Keratinocyte (primary cell): ENCODE results near the gene CASZ1. TPM values are rescaled to one million over a fixed set of nuclear protein-coding genes. Genes with fewer than 3 reads are reported as not detected.

Experiments
- DNase-seq: peaks from one replicate; pipeline ENCODE4 v3.0.0-alpha.2; 2011; ENCODE audit warnings: low read depth, missing footprints, low spot score
- FAIRE-seq: peaks from 2 replicates; lab custom pipeline; 2011; peaks lifted over from hg19 to GRCh38; lab: Jason Lieb, UNC
- H2AFZ ChIP-seq: 2 replicates; pipeline ENCODE4 v1.6.0; 2012; ENCODE audit warnings: low read length, control low read depth, inconsistent platforms; ENCODE audit not compliant: control insufficient read depth
- H3K27ac ChIP-seq: 2 replicates; pipeline ENCODE4 v1.5.1; 2011; ENCODE audit warnings: low read length; ENCODE audit not compliant: control insufficient read depth, insufficient read depth
- H3K27me3 ChIP-seq: 3 replicates; pipeline ENCODE4 v1.6.0; 2011; ENCODE audit warnings: low read length; ENCODE audit not compliant: control insufficient read depth, insufficient read depth; ENCODE audit errors: extremely low read depth
- H3K36me3 ChIP-seq, 2 experiments: 2 replicates in 1 of 2; 3 replicates in 1 of 2; pipeline ENCODE4 v1.5.1; 2011; ENCODE audit warnings: low read length in 2 of 2, mild to moderate bottlenecking in 1 of 2; ENCODE audit not compliant: control insufficient read depth in 2 of 2, insufficient read depth in 2 of 2; ENCODE audit errors: extremely low read depth in 1 of 2
- H3K4me1 ChIP-seq: 3 replicates; pipeline ENCODE4 v1.5.1; 2011; ENCODE audit warnings: low read length; ENCODE audit not compliant: control insufficient read depth, insufficient read depth; ENCODE audit errors: extremely low read depth
- H3K4me2 ChIP-seq: 3 replicates; pipeline ENCODE4 v1.6.0; 2011; ENCODE audit warnings: low read depth, low read length; ENCODE audit not compliant: control insufficient read depth, insufficient read depth; ENCODE audit errors: extremely low read depth
- H3K4me3 ChIP-seq, 3 experiments: fragments of 200-600 bp in 1 of 3; sonication (generic) in 1 of 3; 2 replicates in 2 of 3; 3 replicates in 1 of 3; pipeline ENCODE4 v1.5.1; 2011 to 2016; ENCODE audit warnings: low read length in 3 of 3, mild to moderate bottlenecking in 3 of 3, control low read depth in 2 of 3, inconsistent platforms in 1 of 3, low read depth in 1 of 3, mixed read lengths in 1 of 3, mixed run types in 1 of 3, moderate library complexity in 1 of 3; ENCODE audit not compliant: control insufficient read depth in 2 of 3, insufficient read depth in 2 of 3; ENCODE audit errors: extremely low read depth in 1 of 3
- H3K79me2 ChIP-seq: 2 replicates; pipeline ENCODE4 v1.6.0; 2012; ENCODE audit warnings: low read length; ENCODE audit not compliant: control insufficient read depth, insufficient read depth
- H3K9ac ChIP-seq: 3 replicates; pipeline ENCODE4 v1.6.0; 2011; ENCODE audit warnings: low read length; ENCODE audit not compliant: control insufficient read depth, insufficient read depth; ENCODE audit errors: extremely low read depth
- H3K9me1 ChIP-seq: 3 replicates; pipeline ENCODE4 v1.6.0; 2011; ENCODE audit warnings: low read length; ENCODE audit not compliant: control insufficient read depth, insufficient read depth; ENCODE audit errors: extremely low read depth
- H3K9me3 ChIP-seq: 2 replicates; pipeline ENCODE4 v1.5.1; 2012; ENCODE audit warnings: low read depth, low read length; ENCODE audit not compliant: control insufficient read depth
- H4K20me1 ChIP-seq: 3 replicates; pipeline ENCODE4 v1.6.0; 2011; ENCODE audit warnings: low read length; ENCODE audit not compliant: control insufficient read depth, insufficient read depth; ENCODE audit errors: extremely low read depth
- EZH2 ChIP-seq: IDR thresholded peaks from one replicate; pipeline ENCODE4 v1.6.1; 2012; ENCODE audit warnings: inconsistent platforms, mild to moderate bottlenecking, low read length, moderate library complexity
- dilution Hi-C: fragments of 300-500 bp; cut with MboI; formaldehyde crosslinking; loops from one replicate; pipeline ENCODE4 v1.7.0; 2020; ENCODE audit warnings: low sequenced_read_pairs; ENCODE audit not compliant: extremely low pct_ligation_motif_present
- polyA plus RNA-seq, 5 experiments: library from polyadenylated mRNA; depleted of rRNA in 3 of 5; stranded (reverse) in 3 of 5; stranded (forward) in 1 of 5; unstranded in 1 of 5; fragments of >200 nt; gene quantifications; 1 replicate in 1 of 5; 2 replicates in 3 of 5; 3 replicates in 1 of 5; pipeline versions ENCODE4 v1.2.1 to v1.2.3, GENCODE V29; 2011 to 2012; ENCODE audit warnings: missing spikeins in 2 of 5, low read depth in 1 of 5, low replicate concordance in 1 of 5
- TF ChIP-seq, protein P1 (sequence below), 3 experiments: IDR thresholded peaks in 1 of 3; conservative IDR thresholded peaks in 1 of 3; optimal IDR thresholded peaks in 1 of 3; 2 replicates in 2 of 3; 3 replicates in 1 of 3; pipeline versions ENCODE3 to v1.5.1; 2011; ENCODE audit warnings: low read length in 3 of 3, mild to moderate bottlenecking in 3 of 3, moderate library complexity in 2 of 3, control low read depth in 1 of 3, inconsistent platforms in 1 of 3; ENCODE audit not compliant: insufficient read depth in 2 of 3; ENCODE audit errors: extremely low read depth in 1 of 3

The CASZ1 gene
- polyA plus RNA-seq, 1 donor (not counting 4 experiments of a cell fraction or from before 2014, with no cell fraction given): 2.8 TPM

GRCh38 chr1:10818262-10819197, 22.1 kb upstream of the CASZ1 start:
- peak; percentile 33 for DNase-seq

DNA sequence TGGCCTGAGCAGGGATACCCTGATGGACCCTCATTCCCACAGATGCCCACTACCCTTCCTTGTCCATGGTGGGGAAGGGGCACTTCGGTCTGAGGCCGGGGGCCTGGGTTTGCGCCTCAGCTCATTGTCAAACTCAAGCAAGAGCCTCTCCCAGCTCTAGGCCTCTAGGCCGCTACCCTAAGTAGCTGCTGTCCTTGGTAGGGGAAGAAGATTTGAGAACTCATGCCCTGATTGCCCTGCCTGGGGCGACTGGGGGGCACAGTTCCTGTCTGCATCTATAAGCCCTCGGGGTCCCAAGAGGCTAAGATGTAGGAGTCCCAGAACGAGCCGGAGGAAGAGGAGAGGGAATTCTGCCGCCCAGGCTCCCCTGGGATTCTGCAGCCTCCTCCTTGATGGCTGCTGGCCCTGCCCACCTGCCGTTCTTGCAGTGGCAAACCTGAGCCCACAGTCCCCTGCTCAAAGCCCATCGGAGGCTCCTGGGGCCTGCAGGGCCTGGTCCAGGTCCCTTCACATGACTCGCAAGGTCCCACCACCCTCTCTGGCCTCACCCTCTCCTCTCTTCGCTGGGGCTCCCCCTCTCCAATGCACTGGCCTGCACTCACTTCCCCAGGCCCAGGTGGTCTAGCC, 20.4 kb upstream of the CASZ1 start:
- no peak overlapping the region for H3K4me2 ChIP-seq
- H3K27me3 ChIP-seq: no peaks in the 10 kb centered on the region
- no peak overlapping the region for H2AFZ ChIP-seq
- H3K79me2 ChIP-seq: no peaks in the 10 kb centered on the region
- no peak overlapping the region for H3K4me3 ChIP-seq
- peaks cover 14% of the 10 kb centered on the region for H3K4me1 ChIP-seq
- no peaks in the 10 kb centered on the region for H4K20me1 ChIP-seq
- no peaks in the 10 kb centered on the region for H3K9me1 ChIP-seq
- dilution Hi-C loops: no loop called here
- TF ChIP-seq EZH2: no peak
- TF ChIP-seq, protein P1, sequence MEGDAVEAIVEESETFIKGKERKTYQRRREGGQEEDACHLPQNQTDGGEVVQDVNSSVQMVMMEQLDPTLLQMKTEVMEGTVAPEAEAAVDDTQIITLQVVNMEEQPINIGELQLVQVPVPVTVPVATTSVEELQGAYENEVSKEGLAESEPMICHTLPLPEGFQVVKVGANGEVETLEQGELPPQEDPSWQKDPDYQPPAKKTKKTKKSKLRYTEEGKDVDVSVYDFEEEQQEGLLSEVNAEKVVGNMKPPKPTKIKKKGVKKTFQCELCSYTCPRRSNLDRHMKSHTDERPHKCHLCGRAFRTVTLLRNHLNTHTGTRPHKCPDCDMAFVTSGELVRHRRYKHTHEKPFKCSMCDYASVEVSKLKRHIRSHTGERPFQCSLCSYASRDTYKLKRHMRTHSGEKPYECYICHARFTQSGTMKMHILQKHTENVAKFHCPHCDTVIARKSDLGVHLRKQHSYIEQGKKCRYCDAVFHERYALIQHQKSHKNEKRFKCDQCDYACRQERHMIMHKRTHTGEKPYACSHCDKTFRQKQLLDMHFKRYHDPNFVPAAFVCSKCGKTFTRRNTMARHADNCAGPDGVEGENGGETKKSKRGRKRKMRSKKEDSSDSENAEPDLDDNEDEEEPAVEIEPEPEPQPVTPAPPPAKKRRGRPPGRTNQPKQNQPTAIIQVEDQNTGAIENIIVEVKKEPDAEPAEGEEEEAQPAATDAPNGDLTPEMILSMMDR (optimal IDR thresholded peaks at IDR 0.05 in 1 of 3, IDR thresholded peaks at IDR 0.05 in 1 of 3, conservative IDR thresholded peaks at IDR 0.05 in 1 of 3; ENCODE audit: extremely low read depth in 1 of 3, insufficient read depth in 2 of 3, low read length in 3 of 3): no peak
- FAIRE-seq (no peak), DNase-seq (no peak)
- H3K27ac ChIP-seq: no peak overlapping the region
- H3K9ac ChIP-seq: no peak overlapping the region
- H3K9me3 ChIP-seq: no peaks in the 10 kb centered on the region
- no peaks in the 10 kb centered on the region for H3K36me3 ChIP-seq

More at GRCh38 chr1:10818262-10819197, 22.1 kb upstream of the CASZ1 start:
- H3K27me3 ChIP-seq: no peaks in the 10 kb centered on the region
- H3K4me3 ChIP-seq: no peak overlapping the region
- H3K9me3 ChIP-seq: no peaks in the 10 kb centered on the region
- no peaks in the 10 kb centered on the region for H3K36me3 ChIP-seq
- no peaks in the 10 kb centered on the region for H3K79me2 ChIP-seq
- H3K9ac ChIP-seq: no peak overlapping the region
- H3K4me2 ChIP-seq: peak overlapping the region; percentile 64
- dilution Hi-C loops: no loop called here
- TF ChIP-seq, protein P1 (optimal IDR thresholded peaks at IDR 0.05 in 1 of 3, IDR thresholded peaks at IDR 0.05 in 1 of 3, conservative IDR thresholded peaks at IDR 0.05 in 1 of 3; ENCODE audit: extremely low read depth in 1 of 3, insufficient read depth in 2 of 3, low read length in 3 of 3): no peak
- no peaks in the 10 kb centered on the region for H3K9me1 ChIP-seq
- H2AFZ ChIP-seq: peak overlapping the region; percentile 9
- peak; percentile 36 for FAIRE-seq
- H3K27ac ChIP-seq: no peak overlapping the region
- H3K4me1 ChIP-seq: peaks cover 26% of the 10 kb centered on the region
- H4K20me1 ChIP-seq: no peaks in the 10 kb centered on the region
